Tibial nerve (tissue), 4 donors: Measurements from ENCODE around the gene ATG5. TPM values are rescaled to one million over a fixed set of nuclear protein-coding genes. Genes with fewer than 3 reads are reported as not detected.

Experiments
- DNase-seq, 2 donors: peaks; one replicate each; pipeline ENCODE4 v3.0.0-alpha.2; 2019; ENCODE audit warnings: low spot score in 2 of 2
- H3K27ac ChIP-seq, 4 donors: fragments of 200-600 bp; sonication (generic) in 3 of 4; one replicate each; pipeline ENCODE4 v1.5.1; 2017 to 2019; ENCODE audit warnings: mild to moderate bottlenecking in 1 of 4
- H3K27me3 ChIP-seq, 2 donors: fragments of 200-600 bp; sonication (generic) in 1 of 2; one replicate each; pipeline versions ENCODE4 v1.5.1 to v1.6.0; 2017 to 2019
- H3K36me3 ChIP-seq, 3 donors: fragments of 200-600 bp; sonication (generic); one replicate each; pipeline ENCODE4 v1.5.1; 2018 to 2019
- H3K4me1 ChIP-seq, 4 donors: fragments of 200-600 bp; sonication (generic) in 3 of 4; one replicate each; pipeline ENCODE4 v1.5.1; 2017 to 2019
- H3K4me3 ChIP-seq, 4 donors: fragments of 200-600 bp; sonication (generic) in 3 of 4; one replicate each; pipeline ENCODE4 v1.5.1; 2017 to 2019; ENCODE audit warnings: mild to moderate bottlenecking in 1 of 4, moderate library complexity in 1 of 4
- H3K9me3 ChIP-seq, 4 donors: fragments of 200-600 bp; sonication (generic) in 3 of 4; one replicate each; pipeline ENCODE4 v1.5.1; 2017 to 2019
- CTCF ChIP-seq, 5 experiments: fragments of 200-600 bp in 3 of 5; fragments of 450-650 bp in 2 of 5; sonication (generic) in 3 of 5; IDR thresholded peaks; one replicate each; pipeline ENCODE4 v1.5.1; 2016 to 2019; ENCODE audit warnings: antibody characterized with exemption in 5 of 5, mild to moderate bottlenecking in 3 of 5, moderate library complexity in 2 of 5
- EP300 ChIP-seq, 2 donors: sonication (generic); formaldehyde crosslinking; IDR thresholded peaks; one replicate each; pipeline ENCODE4 v1.6.1; 2017; ENCODE audit warnings: antibody characterized with exemption in 2 of 2, mild to moderate bottlenecking in 1 of 2
- POLR2A ChIP-seq, 2 donors: fragments of 450-650 bp; IDR thresholded peaks; one replicate each; pipeline ENCODE4 v1.6.1; 2017; ENCODE audit warnings: antibody characterized with exemption in 2 of 2, mild to moderate bottlenecking in 2 of 2, moderate library complexity in 2 of 2
- WGBS, 2 donors: methylation state at CpG; one replicate each; pipeline ENCODE4 v1.1.5; 2018; 5-methylcytosine and 5-hydroxymethylcytosine counted together
- total RNA-seq, 4 donors: library from RNA; depleted of rRNA; stranded (reverse); fragments of >200 nt; gene quantifications; one replicate each; pipeline ENCODE4 v1.1.0, GENCODE V29; 2016

The ATG5 gene
- total RNA-seq, 4 donors from 2014 or later = 25.5 to 39.1 (median 35.7) TPM

GRCh38 chr6:106215608-106216007 lies 110.0 kb downstream of the ATG5 start:
- no peak overlapping the region for H3K4me3 ChIP-seq
- peaks cover 0 to 5% (median 0%) of the 10 kb centered on the region in 3 donors for H3K36me3 ChIP-seq
- no peaks in the 10 kb centered on the region for H3K9me3 ChIP-seq
- TF ChIP-seq CTCF (IDR thresholded peaks at IDR 0.05) (no peak), POLR2A (IDR thresholded peaks at IDR 0.05) (no peak), EP300 (IDR thresholded peaks at IDR 0.05) (no peak)
- H3K27me3 ChIP-seq = no peaks in the 10 kb centered on the region
- 87 to 90% methylated on average over 3 of the region's 3 CpGs for WGBS, 2 donors
- no peak for DNase-seq
- H3K27ac ChIP-seq = no peak overlapping the region
- no peaks in the 10 kb centered on the region for H3K4me1 ChIP-seq

- H3K4me3 ChIP-seq = no peak overlapping the region
- H3K4me1 ChIP-seq = no peaks in the 10 kb centered on the region
- H3K27me3 ChIP-seq = no peaks in the 10 kb centered on the region
- H3K27ac ChIP-seq = no peak overlapping the region
- 77 to 82% methylated on average over 4 of the region's 4 CpGs for WGBS, 2 donors
- no peaks in the 10 kb centered on the region for H3K9me3 ChIP-seq
- DNase-seq = no peak
- TF ChIP-seq POLR2A (IDR thresholded peaks at IDR 0.05) (no peak), CTCF (IDR thresholded peaks at IDR 0.05) (no peak), EP300 (IDR thresholded peaks at IDR 0.05) (no peak)
- peaks cover 0 to 5% (median 0%) of the 10 kb centered on the region in 3 donors for H3K36me3 ChIP-seq
Measured at GRCh38 chr6:106214531-106214930, 111.0 kb downstream of the ATG5 start.

- TF ChIP-seq EP300 (IDR thresholded peaks at IDR 0.05) (no peak), POLR2A (IDR thresholded peaks at IDR 0.05) (no peak)
- H3K4me1 ChIP-seq = no peaks in the 10 kb centered on the region
- no peaks in the 10 kb centered on the region for H3K27me3 ChIP-seq
- 81 to 88% methylated on average over 2 of the region's 2 CpGs for WGBS, 2 donors
- H3K4me3 ChIP-seq = no peak overlapping the region
- DNase-seq = no peak
- peaks cover 0 to 13% (median 0%) of the 10 kb centered on the region in 3 donors for H3K36me3 ChIP-seq
- H3K9me3 ChIP-seq = no peaks in the 10 kb centered on the region
- H3K27ac ChIP-seq = no peak overlapping the region
Measured at GRCh38 chr6:106213660-106214289, 111.8 kb downstream of the ATG5 start.

DNA sequence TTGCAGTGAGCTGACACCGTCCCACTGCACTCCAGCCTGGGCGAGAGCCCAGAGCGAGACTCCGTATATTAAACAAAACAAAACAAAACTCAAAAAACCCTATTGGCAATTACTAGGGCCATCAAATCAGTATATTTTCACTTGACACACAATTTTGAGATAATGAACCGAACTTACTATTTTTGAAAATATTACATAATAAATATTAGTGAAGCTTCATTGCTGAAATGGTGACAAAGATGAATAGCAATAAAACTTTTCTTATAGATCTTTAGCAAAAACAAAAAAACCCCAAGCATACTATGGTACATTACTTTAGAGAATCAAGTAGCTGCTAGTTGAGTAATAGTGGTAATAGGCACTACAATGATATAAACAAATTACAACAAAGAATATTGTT lies 113.0 kb downstream of the ATG5 start:
- Histone ChIP-seq H3K4me1 (no peaks in the 10 kb centered on the region), H3K27ac (no peak overlapping the region), H3K4me3 (no peak overlapping the region), H3K27me3 (no peaks in the 10 kb centered on the region), H3K9me3 (no peaks in the 10 kb centered on the region), H3K36me3 (peaks cover 0 to 13% (median 0%) of the 10 kb centered on the region in 3 donors)
- 94 to 99% methylated on average over 5 of the region's 5 CpGs for WGBS, 2 donors
- DNase-seq = no peak
- no peak for TF ChIP-seq EP300 (IDR thresholded peaks at IDR 0.05)
- no peak for TF ChIP-seq POLR2A (IDR thresholded peaks at IDR 0.05)
- TF ChIP-seq CTCF (IDR thresholded peaks at IDR 0.05) = no peak

DNA sequence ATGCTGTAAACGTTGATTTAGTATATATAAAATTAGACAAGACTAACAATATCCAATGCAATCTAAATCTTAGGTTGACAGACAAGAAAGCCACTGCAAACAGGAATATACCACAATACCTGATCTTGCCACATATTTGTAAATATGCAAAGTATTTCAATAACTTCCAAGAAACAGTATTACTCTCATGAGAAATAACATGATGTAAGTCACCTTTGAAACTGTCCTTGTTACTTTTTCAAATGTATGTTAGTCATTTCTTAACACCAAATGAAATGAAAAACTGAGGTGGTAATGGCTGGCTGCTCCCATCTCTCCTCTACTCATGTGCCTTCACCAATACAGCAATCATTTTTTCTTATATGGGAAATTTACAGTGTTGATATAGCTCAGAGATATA lies 118.7 kb downstream of the ATG5 start:
- 78 to 92% methylated on average over 1 of the region's 1 CpG for WGBS, 2 donors
- H3K9me3 ChIP-seq = no peaks in the 10 kb centered on the region
- H3K27me3 ChIP-seq = no peaks in the 10 kb centered on the region
- no peak overlapping the region for H3K4me3 ChIP-seq
- H3K36me3 ChIP-seq = peaks cover 0 to 16% (median 0%) of the 10 kb centered on the region in 3 donors
- DNase-seq = no peak
- TF ChIP-seq CTCF (IDR thresholded peaks at IDR 0.05) (no peak), POLR2A (IDR thresholded peaks at IDR 0.05) (no peak), EP300 (IDR thresholded peaks at IDR 0.05) (no peak)
- H3K4me1 ChIP-seq = no peaks in the 10 kb centered on the region
- H3K27ac ChIP-seq = no peak overlapping the region
